NCI-H446 treated with DMSO at 0.1 percent for 48 hours (cell line): ENCODE results near the gene AFAP1.

Experiments used
- DNase-seq: peaks from one replicate; lab custom pipeline; 2025; lab: John Stamatoyannopoulos, UW

AFAP1 gene

GRCh38 chr4:7968262-7968896, 28.7 kb upstream of the AFAP1 start:
- no peak for DNase-seq

- DNase-seq, result no peak
These were observed 28.0 kb upstream of the AFAP1 start for GRCh38 chr4:7967501-7968261.

GRCh38 chr4:7967063-7967440, 27.4 kb upstream of the AFAP1 start:
- no peak for DNase-seq

GRCh38 chr4:7966281-7967062, 26.8 kb upstream of the AFAP1 start:
- no peak for DNase-seq

GRCh38 chr4:7964890-7965662, 25.4 kb upstream of the AFAP1 start:
- DNase-seq, result no peak

- DNase-seq, result no peak
These were observed 24.8 kb upstream of the AFAP1 start for GRCh38 chr4:7964459-7964858.

- DNase-seq, result no peak
These were observed 24.0 kb upstream of the AFAP1 start for GRCh38 chr4:7963691-7964090.

GRCh38 chr4:7962609-7963508, 23.2 kb upstream of the AFAP1 start:
- DNase-seq, result no peak

- peak; percentile 62 for DNase-seq
These were observed 21.4 kb upstream of the AFAP1 start for GRCh38 chr4:7960790-7961655.

GRCh38 chr4:7960017-7960789, 20.5 kb upstream of the AFAP1 start:
- no peak for DNase-seq

GRCh38 chr4:7959078-7959477, 19.4 kb upstream of the AFAP1 start:
- DNase-seq, result no peak

GRCh38 chr4:7956934-7957656, 17.4 kb upstream of the AFAP1 start:
- DNase-seq, result no peak

GRCh38 chr4:7956270-7956808, 16.7 kb upstream of the AFAP1 start:
- DNase-seq, result no peak

- DNase-seq, result no peak
These were observed 15.7 kb upstream of the AFAP1 start for GRCh38 chr4:7955393-7955792.

- no peak for DNase-seq
These were observed 13.0 kb upstream of the AFAP1 start for GRCh38 chr4:7952615-7953014.

GRCh38 chr4:7950301-7951092, 10.8 kb upstream of the AFAP1 start:
- DNase-seq, result no peak

- no peak for DNase-seq
These were observed 10.1 kb upstream of the AFAP1 start for GRCh38 chr4:7949759-7950158.

GRCh38 chr4:7947927-7948326, 8.3 kb upstream of the AFAP1 start:
- DNase-seq, result no peak
